Measurements from ENCODE around the gene WDR41. TPM values are rescaled to one million over a fixed set of nuclear protein-coding genes. Genes with fewer than 3 reads are reported as not detected.

WDR41 gene
- total RNA-seq, 2 donors from 2014 or later = 13.3 to 14.5 TPM

- H3K9me3 Mint-ChIP-seq = no peaks in the 10 kb centered on the region
- no peaks in the 10 kb centered on the region for H3K4me1 Mint-ChIP-seq
- no peak for ATAC-seq (replicated peaks)
- H3K27me3 Mint-ChIP-seq = no peaks in the 10 kb centered on the region
- no peak overlapping the region for H3K27ac Mint-ChIP-seq
- H3K36me3 Mint-ChIP-seq (ENCODE audit: low read depth) = peaks cover 8% of the 10 kb centered on the region
- no peak overlapping the region for H3K4me3 Mint-ChIP-seq
Observed at GRCh38 chr5:77427998-77428397, 64.1 kb downstream of the WDR41 start.

DNA sequence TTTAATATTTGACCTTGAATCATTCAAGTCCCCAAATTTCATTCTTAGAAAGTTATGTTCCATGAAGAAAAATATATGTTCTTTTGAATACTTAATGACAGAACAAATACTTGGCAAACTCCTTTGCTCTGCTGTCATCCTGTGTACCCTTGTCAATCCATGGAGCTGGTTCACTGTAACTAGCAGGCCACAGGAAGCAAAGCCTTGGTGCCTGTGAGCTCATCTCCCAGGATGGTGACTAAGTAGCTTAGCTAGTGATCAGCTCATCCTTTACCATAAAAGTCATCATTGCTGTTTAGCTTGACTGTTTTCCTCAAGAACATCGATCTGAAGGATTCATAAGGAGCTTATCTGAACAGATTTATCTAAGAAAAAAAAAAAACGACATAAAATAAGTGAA is 65.4 kb downstream of the WDR41 start:
- no peak for ATAC-seq (replicated peaks)
- no peaks in the 10 kb centered on the region for H3K27me3 Mint-ChIP-seq
- H3K27ac Mint-ChIP-seq = no peak overlapping the region
- no peaks in the 10 kb centered on the region for H3K4me1 Mint-ChIP-seq
- no peaks in the 10 kb centered on the region for H3K9me3 Mint-ChIP-seq
- H3K4me3 Mint-ChIP-seq = no peak overlapping the region
- no peaks in the 10 kb centered on the region for H3K36me3 Mint-ChIP-seq (ENCODE audit: low read depth)

- Mint-ChIP-seq H3K27me3 (no peaks in the 10 kb centered on the region), H3K4me3 (no peak overlapping the region), H3K27ac (no peak overlapping the region), H3K9me3 (no peaks in the 10 kb centered on the region), H3K36me3 (ENCODE audit: low read depth) (no peaks in the 10 kb centered on the region), H3K4me1 (no peaks in the 10 kb centered on the region)
- ATAC-seq (replicated peaks) = no peak
Observed at GRCh38 chr5:77425998-77426659, 66.0 kb downstream of the WDR41 start.

- Mint-ChIP-seq H3K36me3 (ENCODE audit: low read depth) (no peaks in the 10 kb centered on the region), H3K9me3 (no peaks in the 10 kb centered on the region), H3K27me3 (no peaks in the 10 kb centered on the region), H3K27ac (no peak overlapping the region), H3K4me1 (no peaks in the 10 kb centered on the region), H3K4me3 (no peak overlapping the region)
- no peak for ATAC-seq (replicated peaks)
Observed at GRCh38 chr5:77425420-77425819, 66.7 kb downstream of the WDR41 start.

DNA sequence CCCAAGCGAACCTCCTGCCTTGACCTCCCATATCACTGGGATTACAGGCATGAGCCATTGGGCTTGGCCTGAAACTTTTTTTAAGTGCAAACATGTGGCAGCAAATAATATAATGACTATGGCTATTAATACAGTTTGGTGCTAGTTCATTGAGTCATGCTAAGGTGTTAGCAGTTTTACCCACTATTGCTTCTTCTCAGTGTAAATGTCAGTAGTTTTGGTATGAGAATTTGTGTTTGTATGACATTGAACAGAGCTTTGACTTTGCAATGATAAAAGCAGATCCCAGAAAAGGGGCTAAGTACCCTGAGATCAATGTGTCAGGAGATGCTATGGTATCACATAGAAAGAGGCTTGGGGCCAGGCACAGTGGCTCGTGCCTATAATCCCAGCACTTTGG is 67.2 kb downstream of the WDR41 start:
- H3K27me3 Mint-ChIP-seq = no peaks in the 10 kb centered on the region
- H3K9me3 Mint-ChIP-seq = no peaks in the 10 kb centered on the region
- H3K4me1 Mint-ChIP-seq = no peaks in the 10 kb centered on the region
- ATAC-seq (replicated peaks) = peak; percentile 26
- no peak overlapping the region for H3K27ac Mint-ChIP-seq
- no peak overlapping the region for H3K4me3 Mint-ChIP-seq
- H3K36me3 Mint-ChIP-seq (ENCODE audit: low read depth) = no peaks in the 10 kb centered on the region

- no peak overlapping the region for H3K4me3 Mint-ChIP-seq
- no peaks in the 10 kb centered on the region for H3K4me1 Mint-ChIP-seq
- ATAC-seq (replicated peaks) = no peak
- no peak overlapping the region for H3K27ac Mint-ChIP-seq
- H3K9me3 Mint-ChIP-seq = no peaks in the 10 kb centered on the region
- no peaks in the 10 kb centered on the region for H3K36me3 Mint-ChIP-seq (ENCODE audit: low read depth)
- H3K27me3 Mint-ChIP-seq = peaks cover 4% of the 10 kb centered on the region
Observed at GRCh38 chr5:77423022-77423750, 68.9 kb downstream of the WDR41 start.

- Mint-ChIP-seq H3K36me3 (ENCODE audit: low read depth) (no peaks in the 10 kb centered on the region), H3K4me3 (no peak overlapping the region), H3K27ac (no peak overlapping the region), H3K27me3 (peaks cover 13% of the 10 kb centered on the region), H3K4me1 (no peaks in the 10 kb centered on the region), H3K9me3 (no peaks in the 10 kb centered on the region)
- no peak for ATAC-seq (replicated peaks)
Observed at GRCh38 chr5:77420940-77421339, 71.2 kb downstream of the WDR41 start.

- Mint-ChIP-seq H3K4me3 (no peak overlapping the region), H3K4me1 (no peaks in the 10 kb centered on the region), H3K27ac (no peak overlapping the region), H3K36me3 (ENCODE audit: low read depth) (no peaks in the 10 kb centered on the region), H3K9me3 (no peaks in the 10 kb centered on the region), H3K27me3 (peaks cover 13% of the 10 kb centered on the region)
- no peak for ATAC-seq (replicated peaks)
Observed at GRCh38 chr5:77419644-77420582, 72.2 kb downstream of the WDR41 start.

GRCh38 chr5:77418601-77419581 is 73.2 kb downstream of the WDR41 start:
- Mint-ChIP-seq H3K9me3 (no peaks in the 10 kb centered on the region), H3K27me3 (peaks cover 13% of the 10 kb centered on the region), H3K4me3 (no peak overlapping the region), H3K27ac (no peak overlapping the region), H3K36me3 (ENCODE audit: low read depth) (no peaks in the 10 kb centered on the region), H3K4me1 (no peaks in the 10 kb centered on the region)
- ATAC-seq (replicated peaks) = no peak

GRCh38 chr5:77418162-77418561 is 74.0 kb downstream of the WDR41 start:
- Mint-ChIP-seq H3K36me3 (ENCODE audit: low read depth) (no peaks in the 10 kb centered on the region), H3K9me3 (no peaks in the 10 kb centered on the region), H3K27me3 (peaks cover 13% of the 10 kb centered on the region), H3K27ac (no peak overlapping the region), H3K4me1 (no peaks in the 10 kb centered on the region), H3K4me3 (no peak overlapping the region)
- no peak for ATAC-seq (replicated peaks)

DNA sequence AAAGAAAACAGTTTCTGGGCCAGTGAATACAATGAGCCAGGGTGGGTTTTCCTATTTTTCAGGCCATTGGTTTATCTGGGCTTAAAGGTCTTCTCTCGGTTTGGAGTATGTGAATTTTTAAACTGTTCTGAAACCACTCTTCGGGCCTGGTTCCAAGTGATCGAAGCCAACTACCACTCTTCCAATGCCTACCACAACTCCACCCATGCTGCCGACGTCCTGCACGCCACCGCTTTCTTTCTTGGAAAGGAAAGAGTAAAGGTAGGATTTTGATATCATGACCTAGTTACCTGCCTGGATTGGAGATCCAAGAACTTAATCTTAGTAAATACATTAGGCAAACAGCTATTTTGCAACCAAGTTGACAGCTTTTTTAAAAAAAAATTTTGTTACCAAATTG is 79.1 kb downstream of the WDR41 start:
- Mint-ChIP-seq H3K4me1 (no peaks in the 10 kb centered on the region), H3K27me3 (peaks cover 15% of the 10 kb centered on the region), H3K9me3 (no peaks in the 10 kb centered on the region), H3K4me3 (no peak overlapping the region), H3K36me3 (ENCODE audit: low read depth) (no peaks in the 10 kb centered on the region), H3K27ac (no peak overlapping the region)
- no peak for ATAC-seq (replicated peaks)

DNA sequence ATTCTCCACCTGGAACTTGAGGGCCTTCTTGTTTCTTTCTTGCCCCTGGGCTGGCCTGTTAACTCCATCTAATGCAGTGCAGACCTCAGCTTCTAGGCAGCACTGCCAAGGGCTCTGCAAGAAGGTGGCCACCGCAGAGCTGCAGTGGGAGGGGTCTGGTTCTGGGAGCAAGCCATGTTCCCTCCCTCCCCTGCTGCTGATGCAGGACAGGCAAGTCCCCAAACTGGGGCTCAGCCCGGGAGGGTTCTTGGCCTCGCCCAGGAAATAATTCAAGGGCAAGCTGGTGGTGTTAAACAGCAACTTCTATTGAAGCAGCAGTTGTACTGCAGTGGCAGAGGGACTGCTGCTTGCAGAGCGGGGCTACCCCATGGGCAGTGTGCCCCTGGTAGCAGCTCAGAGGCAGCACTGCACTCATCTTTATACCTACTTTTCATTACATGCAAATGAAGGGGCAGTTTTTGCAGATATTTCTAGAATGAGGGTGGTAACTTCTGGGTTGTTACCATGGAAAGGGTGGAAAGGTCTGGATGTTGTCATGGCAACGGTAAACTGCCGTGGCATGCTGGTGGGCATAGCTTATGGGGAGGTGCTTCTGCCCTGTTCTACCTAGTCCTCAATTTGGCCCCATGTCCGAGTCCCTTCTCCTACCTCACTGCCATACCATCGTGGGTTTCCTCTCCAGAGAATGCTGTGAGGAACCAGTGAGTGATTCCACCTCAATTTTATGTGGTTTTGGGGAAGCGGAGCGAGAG is 82.1 kb downstream of the WDR41 start:
- no peak overlapping the region for H3K4me3 Mint-ChIP-seq
- no peaks in the 10 kb centered on the region for H3K9me3 Mint-ChIP-seq
- peaks cover 22% of the 10 kb centered on the region for H3K27me3 Mint-ChIP-seq
- H3K36me3 Mint-ChIP-seq (ENCODE audit: low read depth) = no peaks in the 10 kb centered on the region
- no peaks in the 10 kb centered on the region for H3K4me1 Mint-ChIP-seq
- H3K27ac Mint-ChIP-seq = no peak overlapping the region
- no peak for ATAC-seq (replicated peaks)

GRCh38 chr5:77407152-77407551 is 85.0 kb downstream of the WDR41 start:
- no peaks in the 10 kb centered on the region for H3K4me1 Mint-ChIP-seq
- H3K9me3 Mint-ChIP-seq = no peaks in the 10 kb centered on the region
- H3K4me3 Mint-ChIP-seq = no peak overlapping the region
- peaks cover 22% of the 10 kb centered on the region for H3K27me3 Mint-ChIP-seq
- H3K27ac Mint-ChIP-seq = no peak overlapping the region
- ATAC-seq (replicated peaks) = no peak
- H3K36me3 Mint-ChIP-seq (ENCODE audit: low read depth) = no peaks in the 10 kb centered on the region

Measured in activated T-helper 17 cell treated with anti-CD3 and anti-CD28 coated beads, Interleukin-2, amount 50 U/mL, for 72 hours (primary cell).